HG02759 (cell line): ENCODE data around the gene STN1.
A peak's percentile ranks its signal among the peaks of the same experiment; 100 is the strongest.

Source experiments
- ATAC-seq: cut with Tn5 transposase; IDR thresholded peaks from one replicate; pipeline ENCODE4 v1.9.1; 2021; ENCODE audit warnings: mild to moderate bottlenecking, moderate library complexity; ENCODE audit not compliant: unreplicated experiment

STN1 gene

GRCh38 chr10:103895411-103896186 is 22.4 kb downstream of the STN1 start:
- ATAC-seq: no peak

GRCh38 chr10:103894441-103894864 is 23.5 kb downstream of the STN1 start:
- no peak for ATAC-seq

- ATAC-seq: no peak
Observed at GRCh38 chr10:103893817-103894216, 24.2 kb downstream of the STN1 start.

GRCh38 chr10:103892181-103892580 is 25.8 kb downstream of the STN1 start:
- no peak for ATAC-seq

GRCh38 chr10:103890688-103891087 is 27.3 kb downstream of the STN1 start:
- no peak for ATAC-seq

- ATAC-seq: no peak
Observed at GRCh38 chr10:103890194-103890658, 27.8 kb downstream of the STN1 start.

- no peak for ATAC-seq
Observed at GRCh38 chr10:103889121-103889720, 28.8 kb downstream of the STN1 start.

GRCh38 chr10:103888113-103888841 is 29.7 kb downstream of the STN1 start:
- ATAC-seq: peak; percentile 67

- no peak for ATAC-seq
Observed at GRCh38 chr10:103885617-103886016, 32.4 kb downstream of the STN1 start.

GRCh38 chr10:103884681-103885139 is 33.3 kb downstream of the STN1 start:
- ATAC-seq: no peak

- no peak for ATAC-seq
Observed at GRCh38 chr10:103882285-103883007, 35.5 kb downstream of the STN1 start.

GRCh38 chr10:103881416-103882284 is 36.3 kb downstream of the STN1 start:
- no peak for ATAC-seq

GRCh38 chr10:103879831-103880230 is 38.2 kb downstream of the STN1 start:
- no peak for ATAC-seq

- no peak for ATAC-seq
Observed at GRCh38 chr10:103879409-103879808, 38.6 kb downstream of the STN1 start.

- ATAC-seq: no peak
Observed at GRCh38 chr10:103877861-103878260, 40.1 kb downstream of the STN1 start.

GRCh38 chr10:103876155-103876554 is 41.8 kb downstream of the STN1 start:
- no peak for ATAC-seq

GRCh38 chr10:103874730-103875129 is 43.3 kb downstream of the STN1 start:
- no peak for ATAC-seq

GRCh38 chr10:103872137-103872931 is 45.6 kb downstream of the STN1 start:
- ATAC-seq: no peak

GRCh38 chr10:103871006-103871405 is 47.0 kb downstream of the STN1 start:
- ATAC-seq: no peak
